K562 (cell line): ENCODE results near the gene SLC35E3. TPM values are rescaled to one million over a fixed set of nuclear protein-coding genes. Genes with fewer than 3 reads are reported as not detected.

Experiments used
- ATAC-seq: fragments of 200-7000 bp; cut with Tn5 transposase; 3 replicates; pipeline ENCODE4 v1.9.1; 2020; ENCODE audit warnings: moderate library complexity
- BruUV-seq: library from RNA; stranded (reverse); fragments of 400-500 nt; replicated peaks from 2 replicates; lab custom pipeline; 2021; lab: Mats Ljungman, UMichigan
- CTCF ChIA-PET: fragments of 300-600 bp; formaldehyde crosslinking; extraction: SDS; loops from one replicate; lab custom pipeline; 2021; ENCODE audit warnings: low intra/inter-chr PET ratio; lab: Yijun Ruan, JAX
- POLR2A ChIA-PET: fragments of 300-600, 350-650 bp; sonication (Branson Sonifier 250); formaldehyde crosslinking; extraction: SDS; loops from one replicate; lab custom pipeline; 2021; ENCODE audit warnings: antibody characterized with exemption, inconsistent platforms; lab: Yijun Ruan, JAX
- DNase-seq, 4 experiments: peaks; one replicate each; pipeline versions ENCODE4 v3.0.0 to v3.0.0-alpha.2; 2011 to 2018; ENCODE audit warnings: low spot score in 3 of 4, mixed read lengths in 3 of 4; ENCODE audit errors: extremely low read depth in 1 of 4
- FAIRE-seq: peaks from 2 replicates; lab custom pipeline; 2011; peaks lifted over from hg19 to GRCh38; lab: Jason Lieb, UNC
- H2AFZ ChIP-seq: 2 replicates; pipeline ENCODE4 v1.6.0; 2011; ENCODE audit warnings: low read depth, low read length, control low read depth, inconsistent platforms
- H3K27ac ChIP-seq: fragments of 200-600 bp; 3 replicates; pipeline ENCODE4 v1.8.0; 2011; ENCODE audit warnings: low read depth, mild to moderate bottlenecking, control low read depth, inconsistent platforms, low read length, moderate library complexity, mixed read lengths; ENCODE audit errors: extremely low read depth
- H3K27me3 ChIP-seq, 2 experiments: fragments of 300-600 bp in 1 of 2; 2 replicates in 1 of 2; 3 replicates in 1 of 2; pipeline versions ENCODE4 v1.6.0 to v1.8.0; 2011; ENCODE audit warnings: inconsistent platforms in 2 of 2, low read length in 2 of 2, mild to moderate bottlenecking in 1 of 2, mixed read lengths in 1 of 2, moderate library complexity in 1 of 2; ENCODE audit not compliant: control insufficient read depth in 2 of 2, insufficient read depth in 2 of 2
- H3K36me3 ChIP-seq: fragments of 300-600 bp; 3 replicates; pipeline ENCODE4 v1.8.0; 2011; ENCODE audit warnings: mild to moderate bottlenecking, low read length, inconsistent platforms; ENCODE audit not compliant: control insufficient read depth, insufficient read depth
- H3K4me1 ChIP-seq, 2 experiments: fragments of 200-600 bp in 1 of 2; replicated peaks in 1 of 2; 2 replicates in 1 of 2; 3 replicates in 1 of 2; pipeline versions ENCODE4 v1.5.1 to v1.8.0; 2011; ENCODE audit warnings: inconsistent platforms in 2 of 2, low read length in 2 of 2, mild to moderate bottlenecking in 1 of 2, mixed read lengths in 1 of 2, moderate library complexity in 1 of 2; ENCODE audit not compliant: control insufficient read depth in 2 of 2, insufficient read depth in 2 of 2
- H3K4me2 ChIP-seq: 2 replicates; pipeline ENCODE4 v1.6.1; 2011; ENCODE audit warnings: low read length, control low read depth, inconsistent platforms, mixed read lengths; ENCODE audit not compliant: insufficient read depth
- H3K4me3 ChIP-seq: fragments of 200-600 bp; sonication (generic), shearing (Covaris generic); 2 replicates; pipeline ENCODE4 v1.5.1; 2016; ENCODE audit warnings: control low read depth, inconsistent platforms
- H3K79me2 ChIP-seq: fragments of 200-600 bp; 3 replicates; pipeline ENCODE4 v1.8.0; 2011; ENCODE audit warnings: low read length, inconsistent platforms; ENCODE audit not compliant: control insufficient read depth, insufficient read depth
- H3K9ac ChIP-seq, 2 experiments: 2 replicates each; pipeline versions ENCODE4 v1.6.0 to v1.6.1; 2011; ENCODE audit warnings: low read depth in 2 of 2, low read length in 2 of 2, control low read depth in 1 of 2, inconsistent platforms in 1 of 2, mild to moderate bottlenecking in 1 of 2, mixed read lengths in 1 of 2; ENCODE audit not compliant: insufficient read depth in 1 of 2
- H3K9me1 ChIP-seq: one replicate; pipeline ENCODE4 v1.6.0; 2011; ENCODE audit warnings: inconsistent platforms, mild to moderate bottlenecking, low read length, moderate library complexity; ENCODE audit not compliant: control insufficient read depth, insufficient read depth
- H3K9me3 ChIP-seq: replicated peaks from 2 replicates; pipeline ENCODE4 v1.5.1; 2011; ENCODE audit warnings: low read depth, low read length, inconsistent platforms; ENCODE audit not compliant: control insufficient read depth, insufficient read depth
- H4K20me1 ChIP-seq: replicated peaks from 2 replicates; pipeline ENCODE4 v1.6.1; 2011; ENCODE audit warnings: low read length, inconsistent platforms, mixed read lengths; ENCODE audit not compliant: control insufficient read depth, insufficient read depth
- HDAC3 ChIP-seq: fragments of 450-650 bp; IDR thresholded peaks from 2 replicates; pipeline ENCODE4 v1.6.1; 2018; ENCODE audit warnings: borderline replicate concordance, mild to moderate bottlenecking, moderate library complexity; ENCODE audit not compliant: partially characterized antibody
- MCM7 ChIP-seq, 2 experiments: fragments of 450-650 bp; IDR thresholded peaks; 2 replicates each; pipeline ENCODE4 v1.6.1; 2016 to 2018
- ZNF174 ChIP-seq: fragments of 250-450 bp; sonication (Bioruptor Pico); IDR thresholded peaks from 2 replicates; pipeline ENCODE4 v1.4.0; 2020; ENCODE audit warnings: mild to moderate bottlenecking
- WGBS: fragments of 100-300 bp; shearing (Covaris generic); methylation state at CpG from one replicate; pipeline ENCODE4 v1.1.6; 2016; ENCODE audit warnings: low coverage, mixed read lengths; ENCODE audit not compliant: insufficient coverage; ENCODE audit errors: missing lambda C conversion rate; 5-methylcytosine and 5-hydroxymethylcytosine counted together
- in situ Hi-C: fragments of 300-500 bp; cut with MboI; formaldehyde crosslinking; loops from 4 replicates; pipeline ENCODE4 v1.15.0; 2018; ENCODE audit warnings: inconsistent platforms, mixed read lengths
- intact Hi-C: fragments of 100-400 bp; cut with micrococcal nuclease; formaldehyde crosslinking; loops from 2 replicates; pipeline ENCODE4 v1.14.2; 2022
- polyA plus RNA-seq, 8 experiments: library from polyadenylated mRNA; depleted of rRNA in 4 of 8; stranded (reverse) in 5 of 8; unstranded in 3 of 8; fragments of >200 nt; fragmentation: Nextera tagmentation in 2 of 8; fragmentation: Illumina TruSeq in 1 of 8; extraction: Ambion mirVana in 2 of 8; extraction: Trizol in 1 of 8; gene quantifications; 2 replicates each; pipeline versions ENCODE4 v1.2.1 to v1.2.3, GENCODE V29; 2011 to 2014; ENCODE audit warnings: inconsistent platforms in 1 of 8, missing spikeins in 1 of 8
- total RNA-seq, 7 experiments: library from RNA; depleted of rRNA in 6 of 7; stranded (reverse); fragments of >200 nt in 6 of 7; fragmentation: Illumina TruSeq in 2 of 7; extraction: Trizol in 2 of 7; gene quantifications; 2 replicates each; pipeline versions ENCODE4 v1.2.1 to v1.2.3, GENCODE V29; 2011 to 2021; ENCODE audit warnings: low replicate concordance in 1 of 7
- TF ChIP-seq, protein P1 (sequence below): fragments of 200-400 bp; formaldehyde crosslinking; IDR thresholded peaks from 2 replicates; pipeline ENCODE4 v1.6.1; 2017; ENCODE audit warnings: mild to moderate bottlenecking, low read depth, low read length, moderate library complexity
- TF ChIP-seq, protein P2 (sequence below): IDR thresholded peaks from 2 replicates; pipeline ENCODE4 v1.6.1; 2011; ENCODE audit not compliant: insufficient read length; ENCODE audit errors: extremely low read depth
- TF ChIP-seq, protein P3 (sequence below): fragments of 450-650 bp; IDR thresholded peaks from 2 replicates; pipeline ENCODE4 v1.6.1; 2016; ENCODE audit warnings: borderline replicate concordance

SLC35E3 gene
- total and polyA plus RNA-seq, 9 of the 15 experiments (the other 6 are each of a cell fraction or from before 2014, with no cell fraction given), result 1.2 to 5.9 (median 3.8) TPM

DNA sequence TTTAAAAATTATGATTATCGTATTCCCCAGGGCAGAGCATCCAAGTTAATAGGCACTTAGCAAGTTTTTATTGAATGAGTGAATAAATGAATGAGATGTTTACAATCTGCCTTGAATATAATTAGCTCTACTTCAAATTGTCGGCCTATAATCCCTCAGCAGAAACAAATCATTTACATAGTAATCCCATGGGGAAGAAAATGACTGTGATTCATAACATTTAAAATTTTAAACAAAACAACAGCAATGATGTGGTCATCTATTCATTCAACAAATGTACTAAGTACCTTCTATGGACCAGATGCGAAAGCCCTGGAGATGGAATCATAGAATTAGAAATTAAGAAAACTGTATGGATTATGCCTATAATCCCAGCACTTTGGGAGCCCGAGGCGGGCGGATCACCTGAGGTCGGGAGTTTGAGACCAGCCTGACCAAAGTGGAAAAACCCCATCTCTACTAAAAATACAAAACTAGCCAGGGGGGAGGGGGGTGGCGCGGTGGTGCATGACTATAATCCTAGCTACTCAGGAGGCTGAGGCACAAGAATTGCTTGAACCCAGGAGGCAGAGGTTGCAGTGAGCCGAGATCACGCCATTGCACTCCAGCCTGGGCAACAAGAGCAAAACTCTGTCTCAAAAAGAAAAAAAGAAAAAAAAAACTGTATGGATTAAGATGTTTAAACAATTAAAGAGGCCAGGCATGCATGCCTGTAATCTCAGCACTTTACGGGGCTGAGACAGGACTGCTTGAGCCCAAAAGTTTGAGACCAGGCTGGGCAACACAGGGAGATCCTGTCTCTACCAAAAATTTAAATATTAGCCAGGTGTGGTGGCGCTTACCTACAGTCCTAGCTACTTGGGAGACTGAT is 44.3 kb downstream of the SLC35E3 start:
- Histone ChIP-seq H3K9me3 (no peaks in the 10 kb centered on the region), H3K9me1 (no peaks in the 10 kb centered on the region), H3K9ac (no peak overlapping the region), H3K79me2 (no peaks in the 10 kb centered on the region), H3K27ac (no peak overlapping the region), H2AFZ (no peak overlapping the region), H3K36me3 (no peaks in the 10 kb centered on the region), H3K4me3 (no peak overlapping the region), H3K4me1 (peaks cover 4 to 8% of the 10 kb centered on the region in 2 experiments; a peak in 4 of 5 replicates), H3K27me3 (no peaks in the 10 kb centered on the region), H4K20me1 (no peaks in the 10 kb centered on the region), H3K4me2 (no peak overlapping the region)
- no TSS peak for BruUV-seq
- in situ Hi-C loops, result no loop called here
- intact Hi-C loops, result no loop called here
- ATAC-seq (no peak), FAIRE-seq (no peak), DNase-seq (no peak)
- ChIA-PET CTCF (no interaction called here), POLR2A (no interaction called here)
- WGBS, result 64% methylated on average over 12 of the region's 13 CpGs
- TF ChIP-seq HDAC3 (no peak), ZNF174 (CRISPR knock-in tag) (no peak), MCM7 (IDR thresholded peaks at IDR 0.05) (no peak)
- TF ChIP-seq, protein P1, sequence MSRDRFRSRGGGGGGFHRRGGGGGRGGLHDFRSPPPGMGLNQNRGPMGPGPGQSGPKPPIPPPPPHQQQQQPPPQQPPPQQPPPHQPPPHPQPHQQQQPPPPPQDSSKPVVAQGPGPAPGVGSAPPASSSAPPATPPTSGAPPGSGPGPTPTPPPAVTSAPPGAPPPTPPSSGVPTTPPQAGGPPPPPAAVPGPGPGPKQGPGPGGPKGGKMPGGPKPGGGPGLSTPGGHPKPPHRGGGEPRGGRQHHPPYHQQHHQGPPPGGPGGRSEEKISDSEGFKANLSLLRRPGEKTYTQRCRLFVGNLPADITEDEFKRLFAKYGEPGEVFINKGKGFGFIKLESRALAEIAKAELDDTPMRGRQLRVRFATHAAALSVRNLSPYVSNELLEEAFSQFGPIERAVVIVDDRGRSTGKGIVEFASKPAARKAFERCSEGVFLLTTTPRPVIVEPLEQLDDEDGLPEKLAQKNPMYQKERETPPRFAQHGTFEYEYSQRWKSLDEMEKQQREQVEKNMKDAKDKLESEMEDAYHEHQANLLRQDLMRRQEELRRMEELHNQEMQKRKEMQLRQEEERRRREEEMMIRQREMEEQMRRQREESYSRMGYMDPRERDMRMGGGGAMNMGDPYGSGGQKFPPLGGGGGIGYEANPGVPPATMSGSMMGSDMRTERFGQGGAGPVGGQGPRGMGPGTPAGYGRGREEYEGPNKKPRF, result no peak
- TF ChIP-seq, protein P2, sequence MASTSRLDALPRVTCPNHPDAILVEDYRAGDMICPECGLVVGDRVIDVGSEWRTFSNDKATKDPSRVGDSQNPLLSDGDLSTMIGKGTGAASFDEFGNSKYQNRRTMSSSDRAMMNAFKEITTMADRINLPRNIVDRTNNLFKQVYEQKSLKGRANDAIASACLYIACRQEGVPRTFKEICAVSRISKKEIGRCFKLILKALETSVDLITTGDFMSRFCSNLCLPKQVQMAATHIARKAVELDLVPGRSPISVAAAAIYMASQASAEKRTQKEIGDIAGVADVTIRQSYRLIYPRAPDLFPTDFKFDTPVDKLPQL, result no peak
- TF ChIP-seq, protein P3, sequence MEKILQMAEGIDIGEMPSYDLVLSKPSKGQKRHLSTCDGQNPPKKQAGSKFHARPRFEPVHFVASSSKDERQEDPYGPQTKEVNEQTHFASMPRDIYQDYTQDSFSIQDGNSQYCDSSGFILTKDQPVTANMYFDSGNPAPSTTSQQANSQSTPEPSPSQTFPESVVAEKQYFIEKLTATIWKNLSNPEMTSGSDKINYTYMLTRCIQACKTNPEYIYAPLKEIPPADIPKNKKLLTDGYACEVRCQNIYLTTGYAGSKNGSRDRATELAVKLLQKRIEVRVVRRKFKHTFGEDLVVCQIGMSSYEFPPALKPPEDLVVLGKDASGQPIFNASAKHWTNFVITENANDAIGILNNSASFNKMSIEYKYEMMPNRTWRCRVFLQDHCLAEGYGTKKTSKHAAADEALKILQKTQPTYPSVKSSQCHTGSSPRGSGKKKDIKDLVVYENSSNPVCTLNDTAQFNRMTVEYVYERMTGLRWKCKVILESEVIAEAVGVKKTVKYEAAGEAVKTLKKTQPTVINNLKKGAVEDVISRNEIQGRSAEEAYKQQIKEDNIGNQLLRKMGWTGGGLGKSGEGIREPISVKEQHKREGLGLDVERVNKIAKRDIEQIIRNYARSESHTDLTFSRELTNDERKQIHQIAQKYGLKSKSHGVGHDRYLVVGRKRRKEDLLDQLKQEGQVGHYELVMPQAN, result no peak
